Embryonic facial prominence (tissue), 1 donor: Measurements from ENCODE around the gene ADNP2.
"Not testable (repeated sequence)": the region's sequence is repeated elsewhere in the genome, so short reads cannot be mapped to it uniquely, and the experiment has no call there.

Experiments used
- DNase-seq: peaks from one replicate; pipeline ENCODE4 v3.0.0-alpha.2; 2016; ENCODE audit errors: extremely low spot score

The ADNP2 gene

DNA sequence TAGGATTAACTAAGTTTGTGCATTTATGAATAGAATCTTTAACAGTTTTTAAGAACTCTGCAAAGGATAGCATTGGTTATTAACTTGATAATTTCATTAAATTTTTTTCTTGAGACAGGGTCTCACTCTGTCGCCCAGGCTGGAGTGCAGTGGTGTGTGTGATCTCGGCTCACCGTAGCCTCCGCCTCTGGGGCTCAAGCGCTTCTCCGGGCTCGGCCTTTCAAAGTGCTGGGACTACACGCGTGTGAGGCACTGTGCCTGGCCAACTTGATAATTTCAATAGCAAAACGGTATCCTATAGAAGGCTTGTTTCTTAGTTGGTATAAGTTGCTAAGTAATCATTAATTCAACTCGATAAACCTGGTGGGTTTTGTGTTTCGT is 38.0 kb downstream of the ADNP2 start:
- no peak for DNase-seq

DNA sequence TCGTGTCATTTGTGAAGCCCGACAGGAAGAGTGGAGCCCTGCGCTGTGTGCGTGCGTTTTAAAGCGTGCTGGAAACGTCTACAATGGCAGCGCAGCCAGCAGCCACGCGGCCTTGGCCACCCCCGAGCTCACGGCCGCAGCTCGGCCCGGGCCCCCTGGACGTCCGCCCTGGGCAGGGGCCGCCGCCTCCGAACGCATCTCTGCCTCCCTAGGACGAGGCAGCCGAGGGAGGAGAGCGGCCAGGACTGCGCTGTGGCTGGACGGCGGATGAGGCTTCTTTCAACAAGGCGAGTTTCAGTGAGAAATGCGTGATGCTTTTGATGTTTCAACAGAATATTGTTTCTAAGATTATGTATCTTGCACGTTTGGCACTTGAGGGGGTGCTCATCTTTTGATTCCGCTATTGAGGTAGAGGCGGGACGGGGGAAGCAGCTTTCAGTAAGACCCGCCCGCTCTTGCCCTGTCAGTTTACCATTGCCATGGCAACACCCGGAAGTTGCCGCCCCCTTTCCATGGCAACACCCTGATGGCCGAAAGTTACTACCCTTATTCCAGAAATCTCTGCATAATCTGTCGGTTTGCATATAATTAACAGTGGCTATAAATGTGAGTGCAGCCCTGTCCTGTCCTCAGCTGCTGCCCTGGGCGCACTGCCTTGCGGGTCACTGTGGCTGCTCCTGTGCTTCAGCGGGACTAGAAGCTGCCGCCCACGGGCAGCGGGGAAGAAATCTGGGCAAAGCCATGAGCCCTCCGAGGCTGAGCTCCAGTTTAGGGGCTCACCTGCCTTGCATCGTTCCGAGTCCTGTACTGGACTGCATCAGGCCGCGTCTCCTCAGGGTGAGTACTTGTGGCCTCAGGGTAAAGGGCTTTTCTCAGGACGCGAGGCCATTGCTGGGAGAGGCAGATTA is 38.6 kb downstream of the ADNP2 start:
- DNase-seq, result peak; percentile 56

DNA sequence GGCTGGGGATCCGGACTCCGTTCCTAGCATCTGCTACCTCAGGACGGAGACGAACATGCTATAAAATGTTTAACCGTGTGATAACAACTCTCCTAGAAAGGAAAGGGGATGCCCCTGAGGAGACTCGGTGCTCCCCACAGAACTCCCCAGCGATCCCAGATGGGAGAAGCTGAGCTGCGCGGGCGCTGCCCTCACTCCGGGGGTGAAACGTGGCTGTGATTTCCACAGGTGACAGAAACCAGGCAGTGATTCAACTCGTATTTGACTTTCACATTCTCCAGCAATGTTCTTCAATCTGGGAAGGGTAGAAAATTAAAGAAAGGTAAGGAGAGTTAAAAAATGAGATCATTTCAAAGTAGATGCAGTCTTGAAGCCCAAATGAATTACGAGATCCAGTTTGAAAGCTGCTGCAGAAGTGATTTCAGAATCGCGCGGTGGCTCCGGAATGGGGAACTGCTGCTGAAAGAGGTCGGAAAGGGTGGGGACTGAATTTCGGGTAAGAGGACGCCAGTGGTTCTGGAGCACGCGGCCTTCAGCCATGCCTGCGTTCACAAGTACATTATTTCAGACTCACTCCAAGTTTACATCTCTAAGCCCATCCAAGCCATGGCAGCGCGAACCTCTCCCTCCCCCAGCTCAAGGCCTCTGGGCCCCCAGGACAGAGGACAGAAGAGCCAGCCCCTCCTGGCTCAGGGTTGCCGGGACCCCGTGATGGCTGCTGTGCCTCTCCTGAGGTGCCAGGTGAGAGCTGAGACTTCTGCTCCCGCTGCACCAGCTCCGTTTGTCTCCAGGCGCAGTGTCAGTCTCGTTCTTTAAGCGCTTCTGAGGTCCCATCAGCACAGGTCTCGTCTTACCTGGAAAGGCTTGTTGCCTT is 39.5 kb downstream of the ADNP2 start:
- no peak for DNase-seq

DNA sequence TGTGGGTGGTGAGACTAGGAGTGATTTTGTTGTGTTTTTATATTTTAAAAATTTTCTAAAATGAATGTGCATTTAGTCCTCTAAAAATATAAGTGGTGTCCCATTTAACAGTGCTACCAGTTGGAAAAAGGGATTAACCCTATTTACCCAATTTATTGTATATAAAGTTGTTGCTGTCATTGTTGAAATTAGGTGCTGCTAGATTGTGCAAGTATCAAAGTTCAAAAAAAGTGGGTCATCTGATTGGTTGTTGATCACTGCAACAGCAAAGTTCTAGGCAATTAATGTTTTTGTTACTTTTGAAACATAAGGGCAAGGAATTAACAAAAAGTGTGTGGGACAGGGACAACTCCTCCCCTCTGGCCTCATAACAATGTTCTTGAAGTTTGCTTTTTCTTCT is 40.6 kb downstream of the ADNP2 start:
- DNase-seq, result no peak

DNA sequence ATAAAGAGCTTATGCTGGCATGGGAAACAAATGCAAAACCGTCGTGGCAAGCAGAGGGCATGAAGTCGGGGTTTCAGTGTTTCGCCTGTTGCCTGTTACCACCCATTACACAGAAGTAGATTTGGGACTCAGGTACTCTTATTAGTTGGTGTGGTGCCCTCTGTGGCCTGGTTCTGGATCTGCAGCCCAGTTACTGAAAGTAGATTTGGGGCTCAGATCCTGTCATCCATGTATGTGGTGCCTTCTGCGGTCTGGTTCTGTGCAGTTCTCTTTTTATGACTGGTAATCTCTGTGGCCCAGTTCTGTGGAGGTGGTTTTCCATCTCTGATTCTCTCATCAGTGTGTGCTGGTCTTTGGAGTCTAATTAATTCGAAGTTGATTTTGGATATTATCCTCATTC is 45.2 kb downstream of the ADNP2 start:
- DNase-seq, result no peak

DNA sequence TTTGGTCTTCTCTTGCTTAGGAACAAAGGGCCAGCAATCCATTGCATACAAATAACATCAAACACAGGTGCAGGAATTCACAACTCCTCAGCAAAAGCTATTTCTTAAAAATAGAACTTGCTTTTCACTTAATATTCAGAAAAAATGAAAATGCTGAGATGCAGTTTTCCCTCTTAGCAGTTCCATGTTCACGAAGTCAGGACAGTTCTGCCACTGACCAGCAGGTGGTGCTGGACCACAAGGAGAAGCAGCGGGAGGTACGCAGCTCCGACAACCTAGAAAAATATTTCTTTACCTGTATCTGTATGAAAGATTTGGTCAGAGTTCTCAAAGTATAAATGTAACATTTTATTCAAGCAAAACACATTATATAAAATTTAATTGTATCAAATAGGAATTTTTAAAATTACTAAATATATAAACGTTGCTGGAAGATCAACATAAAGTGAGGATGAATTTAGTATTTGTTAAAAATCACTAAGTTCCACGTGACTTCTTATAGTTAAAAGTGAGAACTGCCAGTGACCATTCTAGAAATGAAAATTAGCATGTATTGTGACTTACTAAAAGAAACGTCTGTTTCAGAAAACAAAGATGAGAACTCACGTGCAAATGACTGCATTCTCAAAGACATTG is 48.8 kb downstream of the ADNP2 start:
- peak; percentile 20 for DNase-seq

DNA sequence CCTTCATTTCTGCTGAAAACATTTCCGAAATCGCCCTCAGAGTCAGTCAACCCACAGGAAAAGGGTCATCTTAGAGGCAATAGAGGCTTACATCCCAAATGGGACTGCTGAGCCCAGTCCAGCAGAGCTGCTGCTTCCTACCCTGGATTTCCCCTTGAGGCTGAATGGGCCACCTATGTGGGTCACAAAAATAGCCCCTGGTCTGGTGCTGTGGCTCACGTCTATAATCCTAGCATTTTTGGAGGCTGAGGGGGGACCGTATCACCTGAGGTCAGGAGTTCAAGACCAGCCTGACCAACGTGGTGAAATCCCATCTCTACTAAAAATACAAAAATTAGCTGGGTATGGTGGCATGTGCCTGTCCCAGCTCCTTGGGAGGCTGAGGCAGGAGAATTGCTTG is 49.3 kb downstream of the ADNP2 start:
- no peak for DNase-seq

DNA sequence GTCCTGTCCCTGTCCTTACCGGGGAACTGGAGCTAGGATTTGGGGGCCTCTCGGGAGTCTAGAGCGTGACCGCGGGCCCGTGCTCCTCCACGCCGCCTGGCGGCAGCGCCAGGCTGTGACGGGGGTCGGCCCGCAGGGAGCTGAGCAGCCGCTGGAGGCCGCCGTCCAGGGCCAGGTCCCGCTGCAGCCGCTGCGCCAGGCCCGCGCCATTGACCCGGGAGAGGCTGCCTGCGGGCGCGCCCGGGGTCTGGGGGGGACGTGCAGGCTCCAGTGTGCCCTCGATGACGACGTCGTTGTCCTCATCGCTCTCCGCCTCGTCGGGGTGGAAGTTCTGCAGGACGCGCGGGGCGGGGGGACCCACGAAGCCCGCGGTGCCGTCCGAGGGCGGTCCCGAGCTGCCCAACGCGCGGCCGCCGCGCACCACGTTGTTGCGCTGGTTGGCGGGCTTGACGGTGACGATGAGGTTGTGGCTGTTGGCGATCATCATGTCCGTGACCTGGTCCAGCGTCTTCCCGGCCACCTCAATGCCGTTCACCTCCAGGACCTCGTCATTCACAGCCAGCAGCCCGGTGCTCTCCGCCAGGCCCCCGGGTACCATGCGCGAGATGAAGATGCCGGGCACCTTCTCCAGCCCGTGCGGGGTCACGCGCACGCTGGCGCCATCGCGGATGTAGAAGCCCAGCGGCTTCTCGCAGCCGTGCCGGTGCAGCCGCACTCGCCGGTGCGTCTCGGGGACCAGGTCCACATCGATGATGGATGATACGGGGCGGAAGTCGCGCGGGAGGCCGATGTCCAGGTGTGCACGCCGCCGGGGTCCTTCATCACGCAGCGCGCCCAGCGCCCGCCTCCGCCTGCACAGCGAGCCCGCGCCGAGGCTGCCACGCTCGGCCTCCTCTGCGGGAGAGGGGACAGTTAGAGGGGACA is 50.9 kb downstream of the ADNP2 start:
- DNase-seq, result no peak

DNA sequence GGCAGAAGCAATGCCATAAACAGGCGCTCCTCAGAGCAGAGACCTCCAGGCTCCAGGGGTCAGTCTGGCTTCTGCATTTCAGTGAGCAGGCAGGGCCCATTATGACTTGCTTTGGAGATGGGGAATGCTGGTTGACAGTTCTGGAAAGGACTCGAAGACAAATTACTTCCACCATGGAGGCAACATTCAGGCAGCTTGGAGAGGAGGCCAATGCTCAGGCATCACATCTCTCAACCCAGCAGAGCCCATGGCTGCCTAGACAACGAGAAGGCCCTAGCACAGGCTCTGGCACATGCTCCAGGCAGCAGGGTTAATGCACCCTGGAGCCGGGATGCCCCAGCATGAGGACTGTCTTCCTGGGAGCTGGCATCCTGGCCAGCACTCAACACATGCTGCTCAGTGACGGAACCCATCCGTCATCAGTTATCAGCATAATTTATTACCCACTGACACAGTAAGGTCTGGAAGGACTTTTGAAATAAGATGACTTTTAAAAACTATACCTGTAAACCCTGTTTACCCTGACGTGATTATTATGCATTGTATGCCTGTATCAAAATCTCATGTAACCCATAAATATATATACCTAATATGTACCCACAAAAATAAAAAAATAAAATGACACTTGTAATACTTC is 52.8 kb downstream of the ADNP2 start:
- no peak for DNase-seq

DNA sequence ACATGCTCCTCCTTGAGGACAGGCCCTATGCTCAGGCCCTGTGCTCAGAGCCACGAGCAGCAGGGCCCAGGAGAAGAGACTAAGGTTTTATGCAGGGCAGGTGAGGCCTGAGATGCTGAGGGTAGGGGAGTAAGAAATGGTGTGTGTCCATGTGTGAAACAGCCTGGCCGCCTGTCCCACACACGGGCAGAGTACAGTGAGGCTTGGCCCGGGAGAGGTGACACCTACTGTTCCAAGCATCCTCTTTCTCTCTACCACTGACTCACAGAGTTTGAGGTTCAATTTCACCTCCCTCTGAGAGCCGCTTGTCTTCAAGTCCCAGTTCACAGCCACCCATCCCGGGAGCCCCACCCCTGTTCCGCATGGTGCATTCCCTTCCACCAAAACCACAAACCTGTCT is 54.1 kb downstream of the ADNP2 start:
- DNase-seq, result no peak

DNA sequence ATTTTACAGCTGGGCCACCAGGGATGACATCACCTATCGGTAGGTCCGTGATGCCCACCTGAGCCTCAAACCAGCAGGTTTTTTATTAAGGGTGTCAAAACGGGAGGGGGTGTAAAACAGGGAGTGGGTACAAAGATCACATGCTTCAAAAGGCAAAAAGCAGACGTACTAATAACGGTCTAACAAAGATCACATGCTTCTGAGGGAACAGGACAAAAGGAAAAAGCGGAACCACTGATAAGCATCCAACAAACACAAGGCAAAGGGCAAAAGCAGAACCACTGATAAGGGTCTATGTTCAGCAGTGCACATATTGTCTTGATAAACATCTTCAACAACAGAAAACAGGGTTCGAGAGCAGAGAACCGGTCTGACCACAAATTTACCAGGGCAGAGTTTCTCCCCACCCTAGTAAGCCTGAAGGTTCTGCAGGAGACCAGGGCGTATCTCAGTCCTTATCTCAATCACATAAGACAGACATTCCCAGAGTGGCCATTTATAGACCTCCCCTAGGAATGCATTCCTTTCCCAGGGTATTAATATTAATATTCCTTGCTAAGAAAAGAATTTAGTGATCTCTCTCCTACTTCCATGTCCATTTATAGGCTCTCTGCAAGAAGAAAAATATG is 55.8 kb downstream of the ADNP2 start:
- not testable (repeated sequence) for DNase-seq

DNA sequence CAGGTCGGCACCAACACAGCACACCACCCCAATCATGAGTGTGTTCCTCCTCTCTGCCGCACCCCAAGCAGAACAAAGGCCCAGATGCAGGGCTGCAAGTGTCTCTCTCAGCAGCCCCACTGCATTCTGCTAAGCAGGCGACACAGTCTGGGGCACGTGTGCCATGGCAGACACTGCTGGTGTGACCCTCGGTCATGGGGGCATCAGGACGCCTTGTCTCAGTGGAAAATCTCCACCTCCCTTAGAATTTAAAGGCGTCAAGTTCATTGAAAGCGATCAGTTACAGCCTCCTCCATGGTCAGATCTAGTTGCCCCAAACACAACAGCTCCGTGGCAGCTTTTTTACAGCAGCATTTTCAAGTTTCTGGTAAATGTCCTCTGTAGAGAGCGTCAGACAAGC is 57.2 kb downstream of the ADNP2 start:
- DNase-seq, result no peak

DNA sequence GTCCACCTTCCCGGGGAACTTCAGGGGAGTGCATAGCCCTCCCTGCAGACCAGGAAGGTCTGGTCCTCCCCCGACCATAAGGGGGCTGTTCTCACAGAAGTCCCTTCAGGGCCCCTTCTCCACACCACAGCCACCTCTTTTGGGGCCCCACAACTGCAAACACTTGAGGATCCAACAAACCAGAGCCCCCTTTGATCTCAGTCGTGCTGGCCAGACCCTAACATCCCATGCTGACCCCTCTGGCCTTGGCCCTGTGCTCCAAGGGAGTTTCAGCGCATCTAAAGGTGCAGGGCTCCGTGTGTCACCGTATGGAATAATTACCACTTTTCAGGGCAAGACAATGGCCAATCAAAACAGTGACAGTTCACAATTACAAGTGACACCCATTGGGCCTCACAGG is 57.7 kb downstream of the ADNP2 start:
- DNase-seq, result no peak

DNA sequence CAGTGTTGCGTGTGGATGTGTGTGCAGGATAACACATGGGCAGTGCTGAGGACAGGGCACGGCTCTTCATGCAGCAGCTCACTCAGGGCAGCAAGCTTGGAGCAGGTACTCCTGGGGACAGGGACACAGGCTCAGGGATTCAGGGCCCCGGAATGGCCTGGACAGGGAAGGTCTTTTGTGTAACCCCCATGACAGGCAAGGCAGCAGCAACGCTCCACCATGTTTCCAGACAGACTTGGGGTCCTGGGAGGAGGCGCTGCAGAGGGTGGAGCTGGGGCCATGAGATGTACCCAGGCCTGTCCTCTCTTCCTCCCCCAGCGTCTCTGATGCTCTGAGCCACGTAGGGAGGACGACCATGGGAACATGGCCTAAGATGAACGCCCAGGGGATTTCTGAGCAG is 58.3 kb downstream of the ADNP2 start:
- no peak for DNase-seq

DNA sequence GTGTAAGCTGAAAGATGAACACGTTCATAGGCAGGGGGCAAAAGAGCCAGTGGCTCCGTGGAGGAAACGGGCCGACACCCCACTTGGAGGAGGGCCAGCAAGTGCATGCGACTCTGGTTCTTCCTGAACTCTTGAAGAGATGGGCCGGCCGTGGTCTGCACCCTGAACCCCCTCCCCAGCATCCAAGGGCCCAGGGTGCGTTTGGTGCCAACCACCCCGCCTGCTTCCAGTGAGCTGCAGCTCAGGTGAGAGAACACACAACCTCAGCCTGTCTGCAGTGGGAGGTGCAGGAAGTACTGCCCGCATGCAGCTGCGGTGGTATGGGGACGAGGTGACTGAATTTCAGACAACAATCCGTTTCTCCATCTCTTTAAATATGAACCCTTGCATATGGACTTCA is 58.9 kb downstream of the ADNP2 start:
- no peak for DNase-seq

DNA sequence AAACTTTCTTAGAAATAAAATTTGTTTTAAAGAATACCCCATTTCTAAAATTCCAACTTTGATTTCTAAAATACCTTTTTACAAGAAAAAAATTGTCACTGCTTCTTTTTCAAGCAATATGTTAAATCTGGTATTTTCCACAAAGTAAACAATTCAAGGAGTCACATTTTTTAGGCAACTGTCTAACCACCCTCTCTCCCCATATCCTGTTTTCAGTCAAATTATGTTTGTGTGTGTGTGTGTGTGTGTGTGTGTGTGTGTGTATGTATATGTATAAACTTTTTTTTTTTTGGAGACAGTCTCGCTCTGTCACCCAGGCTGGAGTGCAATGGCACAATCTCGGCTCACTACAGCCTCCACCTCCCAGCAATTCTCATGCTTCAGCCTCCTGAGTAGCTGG is 59.3 kb downstream of the ADNP2 start:
- DNase-seq, result no peak

DNA sequence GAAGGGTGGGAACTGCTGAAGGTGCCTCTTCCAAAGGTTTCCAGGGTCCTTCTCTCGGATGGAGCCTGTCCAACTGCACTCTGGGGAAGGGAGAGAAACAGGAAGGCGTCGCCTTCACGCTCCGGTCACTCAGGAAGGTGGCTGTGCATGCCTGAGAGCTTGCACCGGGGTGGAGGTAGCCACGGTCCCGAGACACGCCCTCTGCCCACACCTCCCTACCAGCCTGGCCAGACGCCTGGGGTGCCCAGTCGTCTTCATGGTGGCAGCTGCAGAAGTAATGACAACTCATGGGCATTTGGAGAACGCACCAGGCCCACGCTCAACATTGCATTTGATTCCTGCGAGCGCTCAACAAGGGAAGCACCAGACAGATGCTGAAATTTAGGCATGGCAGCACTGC is 59.9 kb downstream of the ADNP2 start:
- DNase-seq, result no peak

DNA sequence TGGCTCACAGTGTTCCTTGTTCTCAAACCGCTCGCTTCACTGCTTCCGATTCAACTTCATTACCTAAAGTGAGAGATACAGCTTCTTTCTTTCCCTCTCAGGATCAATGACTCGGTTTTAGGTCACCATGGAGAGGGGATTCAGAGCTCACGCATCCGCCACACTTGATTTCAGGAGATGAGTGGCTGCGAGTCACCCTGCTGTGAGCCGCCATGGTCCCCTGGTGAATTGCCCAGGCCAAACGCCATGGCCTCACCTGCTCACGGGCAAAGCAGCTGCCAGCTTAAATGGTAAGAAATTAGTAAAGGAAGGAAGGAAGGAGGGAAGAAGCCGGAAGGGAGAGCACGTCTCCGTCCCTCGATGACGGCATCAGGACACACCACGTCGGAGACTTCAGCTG is 60.5 kb downstream of the ADNP2 start:
- no peak for DNase-seq

DNA sequence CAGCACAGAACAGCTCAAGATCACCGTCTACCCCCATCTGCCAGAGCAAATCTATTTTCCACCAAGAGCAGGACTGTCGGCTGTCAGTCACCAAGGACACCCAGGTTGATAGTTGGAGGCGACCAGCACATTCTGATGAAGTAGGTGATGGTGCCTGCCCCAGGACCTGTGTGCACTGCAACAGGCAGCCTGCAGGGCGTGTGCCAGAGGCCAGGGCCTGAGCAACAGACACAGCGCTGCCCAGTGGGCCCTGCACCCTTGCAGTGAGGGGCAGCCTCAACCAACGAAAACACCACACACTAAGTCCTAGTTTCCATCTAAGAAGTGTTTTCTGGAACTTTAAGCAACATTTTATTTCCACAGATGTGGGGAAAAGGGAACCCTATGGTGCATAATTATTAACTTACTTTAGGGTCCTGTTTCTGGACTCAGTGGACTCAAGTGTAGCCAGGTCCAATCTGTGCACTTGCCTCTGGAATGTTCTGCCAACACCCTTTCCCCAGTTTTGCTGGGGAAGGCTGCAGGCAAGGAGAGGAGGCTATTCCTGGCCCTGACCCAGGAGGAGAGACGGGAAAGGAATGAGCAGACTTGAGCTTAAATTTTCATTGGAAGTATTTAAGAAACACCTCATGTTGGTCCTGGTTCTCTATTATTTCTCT is 61.5 kb downstream of the ADNP2 start:
- no peak for DNase-seq
